Raji (cell line): ENCODE measurements around the gene SPEN.

ENCODE experiments used
- POLR2A ChIP-seq: IDR thresholded peaks from 2 replicates; pipeline ENCODE4 v1.6.1; 2011; ENCODE audit warnings: low read depth, low read length, control low read depth; ENCODE audit not compliant: insufficient read depth

SPEN gene

GRCh38 chr1:15867288-15867687 lies 19.8 kb downstream of the SPEN start:
- no peak for TF ChIP-seq POLR2A

DNA sequence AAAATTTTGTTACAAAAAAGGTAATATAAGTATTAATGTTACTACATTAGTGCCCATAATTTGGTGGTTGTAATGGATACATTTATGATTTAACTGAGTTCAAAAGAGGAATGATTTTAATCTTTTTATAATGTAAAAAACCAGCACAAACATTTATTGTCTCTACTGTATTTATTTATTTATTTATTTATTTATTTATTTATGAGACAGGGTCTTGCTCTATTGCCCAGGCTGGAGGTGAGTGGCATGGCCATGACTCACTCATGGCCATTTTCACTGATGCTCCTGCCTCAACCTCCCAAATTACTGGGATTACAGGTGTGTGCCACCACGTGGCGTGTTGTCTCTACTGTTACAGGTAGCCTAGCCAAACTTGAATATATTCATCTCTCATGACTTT lies 21.9 kb downstream of the SPEN start:
- no peak for TF ChIP-seq POLR2A

GRCh38 chr1:15870421-15870820 lies 22.9 kb downstream of the SPEN start:
- no peak for TF ChIP-seq POLR2A

DNA sequence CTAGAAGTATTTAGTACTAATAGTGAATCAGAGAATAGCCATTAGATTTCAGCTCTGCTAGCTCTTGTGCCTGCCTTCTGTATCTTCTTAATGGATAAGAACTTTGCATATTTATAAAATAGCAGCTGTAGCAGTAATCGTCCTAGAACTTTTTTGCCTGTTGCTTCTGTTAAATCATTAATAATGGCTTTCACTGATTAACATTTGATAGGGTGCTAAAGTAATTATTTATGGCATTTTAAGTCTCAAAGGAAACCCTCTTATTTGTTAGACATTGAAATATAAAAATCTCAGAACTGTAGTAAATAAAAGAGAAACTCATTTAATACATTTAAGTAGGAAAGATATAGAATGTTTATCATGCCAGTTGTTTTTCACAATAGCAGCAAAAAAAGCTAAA lies 27.0 kb downstream of the SPEN start:
- TF ChIP-seq POLR2A = no peak

DNA sequence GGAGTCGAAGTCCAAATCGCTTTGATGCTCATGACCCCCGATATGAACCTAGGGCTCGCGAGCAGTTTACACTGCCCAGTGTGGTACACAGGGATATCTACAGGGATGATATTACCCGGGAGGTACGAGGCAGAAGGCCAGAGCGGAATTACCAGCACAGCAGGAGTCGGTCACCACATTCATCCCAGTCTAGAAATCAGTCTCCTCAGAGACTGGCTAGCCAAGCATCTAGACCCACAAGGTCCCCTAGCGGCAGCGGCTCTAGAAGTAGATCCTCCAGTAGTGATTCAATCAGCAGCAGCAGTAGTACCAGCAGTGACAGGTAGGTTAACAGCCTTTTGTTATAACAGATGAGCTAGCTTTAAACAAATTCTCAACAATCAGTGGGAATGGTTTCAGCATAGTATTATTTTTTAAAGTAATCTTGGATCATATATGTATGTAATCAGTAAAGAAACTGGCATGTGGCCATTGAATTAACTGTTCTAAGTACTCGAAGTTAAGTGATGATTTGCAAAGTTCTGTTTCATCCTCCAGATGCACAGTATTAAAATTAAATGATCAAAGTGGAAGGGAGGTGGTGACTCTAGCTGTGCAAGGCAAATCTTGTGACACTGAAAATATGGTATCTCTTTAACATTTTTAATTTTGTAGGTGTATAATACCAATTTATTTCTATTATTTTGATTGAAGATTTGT lies 29.0 kb downstream of the SPEN start:
- TF ChIP-seq POLR2A = no peak

GRCh38 chr1:15881961-15882360 lies 34.5 kb downstream of the SPEN start:
- no peak for TF ChIP-seq POLR2A

DNA sequence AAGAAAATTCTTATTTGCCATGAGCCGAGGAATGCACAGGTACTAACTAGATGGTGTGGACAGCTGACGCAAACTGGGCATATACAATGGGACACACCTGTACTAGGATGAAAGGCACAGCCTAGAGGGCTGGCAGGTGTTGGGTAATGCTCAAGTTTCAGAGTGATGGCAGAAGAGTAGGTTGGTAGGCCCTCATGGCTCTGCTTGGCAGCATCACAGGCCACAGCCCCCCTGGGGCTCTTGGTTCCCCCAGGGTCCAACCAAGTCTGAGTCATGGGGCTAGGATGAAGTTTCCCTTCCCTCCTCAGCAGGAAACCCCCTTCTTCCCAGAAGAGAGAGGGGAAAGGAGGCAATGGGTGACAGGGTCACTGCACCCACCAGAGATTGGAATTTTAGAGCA lies 35.2 kb downstream of the SPEN start:
- no peak for TF ChIP-seq POLR2A

DNA sequence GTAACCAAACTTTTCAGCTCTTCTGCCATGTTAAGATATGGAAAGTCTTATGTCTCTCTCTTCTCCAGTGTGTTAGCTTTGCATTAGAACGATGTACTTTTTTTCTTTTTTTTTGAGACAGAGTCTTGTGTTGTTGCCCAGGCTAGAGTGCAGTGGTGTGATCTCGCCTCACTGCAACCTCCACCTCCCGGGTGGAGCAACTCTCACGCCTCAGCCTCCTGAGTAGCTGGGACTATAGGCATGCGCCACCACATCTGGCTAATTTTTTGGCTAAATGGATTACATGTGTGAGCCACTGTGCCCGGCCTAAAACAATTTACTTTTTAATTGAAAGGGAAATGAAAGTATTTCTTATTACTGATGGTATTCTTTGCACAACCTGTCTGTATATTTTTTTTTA lies 35.8 kb downstream of the SPEN start:
- no peak for TF ChIP-seq POLR2A

DNA sequence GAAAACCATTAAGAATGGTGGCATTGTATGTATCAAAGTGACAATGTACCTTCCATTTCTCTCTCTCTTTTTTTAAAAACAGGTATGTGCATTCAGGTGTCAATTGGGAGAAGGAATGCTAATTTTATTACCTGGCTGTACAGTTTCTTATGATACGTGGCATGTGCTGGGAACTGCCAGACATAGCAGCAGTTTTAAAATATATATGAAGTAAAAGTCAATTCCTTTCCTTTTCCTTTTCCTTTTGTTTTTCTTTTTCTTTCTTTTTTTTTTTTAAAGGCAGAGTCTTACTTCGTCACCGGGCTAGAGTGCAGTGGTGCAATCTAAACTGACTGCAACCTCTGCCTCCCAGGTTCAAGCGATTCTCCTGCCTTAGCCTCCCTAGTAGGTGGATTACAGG lies 37.0 kb downstream of the SPEN start:
- TF ChIP-seq POLR2A = no peak

- no peak for TF ChIP-seq POLR2A
These were observed 37.8 kb downstream of the SPEN start for GRCh38 chr1:15885269-15885668.

- TF ChIP-seq POLR2A = no peak
These were observed 38.4 kb downstream of the SPEN start for GRCh38 chr1:15885701-15886610.

GRCh38 chr1:15886611-15887167 lies 39.2 kb downstream of the SPEN start:
- TF ChIP-seq POLR2A = no peak

GRCh38 chr1:15895233-15895632 lies 47.7 kb downstream of the SPEN start:
- no peak for TF ChIP-seq POLR2A

- no peak for TF ChIP-seq POLR2A
These were observed 51.8 kb downstream of the SPEN start for GRCh38 chr1:15899266-15899665.

GRCh38 chr1:15900662-15901279 lies 53.3 kb downstream of the SPEN start:
- TF ChIP-seq POLR2A = no peak

GRCh38 chr1:15902882-15903281 lies 55.4 kb downstream of the SPEN start:
- no peak for TF ChIP-seq POLR2A

GRCh38 chr1:15908597-15908996 lies 61.1 kb downstream of the SPEN start:
- TF ChIP-seq POLR2A = no peak
